SU-DHL-6 (cell line): Measurements from ENCODE around the gene GRK3.
"Not testable (repeated sequence)": the region's sequence is repeated elsewhere in the genome, so short reads cannot be mapped to it uniquely, and the experiment has no call there.

Experiments
- H2AFZ ChIP-seq: fragments of 200-600 bp; sonication (generic); 2 replicates; pipeline ENCODE4 v1.6.1; 2014; ENCODE audit warnings: low read depth, mild to moderate bottlenecking, moderate library complexity, mixed read lengths, antibody characterized with exemption, low read length; ENCODE audit not compliant: severe bottlenecking
- H3F3A ChIP-seq: fragments of 200-600 bp; shearing (Covaris generic); 2 replicates; pipeline ENCODE4 v1.6.0; 2016; ENCODE audit warnings: antibody characterized with exemption, mild to moderate bottlenecking; ENCODE audit not compliant: insufficient read depth
- H3K27ac ChIP-seq: fragments of 200-600 bp; sonication (generic); 2 replicates; pipeline ENCODE4 v1.5.1; 2016; ENCODE audit warnings: low read depth, mild to moderate bottlenecking, low read length, moderate library complexity, mixed read lengths
- H3K27me3 ChIP-seq: fragments of 200-600 bp; sonication (generic), shearing (Covaris generic); 2 replicates; pipeline ENCODE4 v1.6.0; 2014; ENCODE audit warnings: mild to moderate bottlenecking, low read length
- H3K36me3 ChIP-seq: fragments of 200-600 bp; sonication (generic); 2 replicates; pipeline ENCODE4 v1.6.1; 2014; ENCODE audit warnings: mild to moderate bottlenecking, low read length, mixed read lengths
- H3K4me2 ChIP-seq: fragments of 300-600, 200-600 bp; shearing (Covaris generic), sonication (generic); 2 replicates; pipeline ENCODE4 v1.6.0; 2014; ENCODE audit warnings: low read length, low read depth, mild to moderate bottlenecking; ENCODE audit not compliant: poor library complexity, severe bottlenecking
- H3K4me3 ChIP-seq: fragments of 200-600 bp; sonication (generic); 2 replicates; pipeline ENCODE4 v1.5.1; 2014; ENCODE audit warnings: antibody characterized with exemption, low read length, mild to moderate bottlenecking, mixed read lengths; ENCODE audit not compliant: insufficient read depth, poor library complexity, severe bottlenecking
- H3K79me2 ChIP-seq: fragments of 200-600 bp; sonication (generic); 2 replicates; pipeline ENCODE4 v1.6.1; 2014; ENCODE audit warnings: mild to moderate bottlenecking, low read length, moderate library complexity; ENCODE audit not compliant: insufficient read depth
- H3K9ac ChIP-seq: fragments of 200-600 bp; sonication (generic); 2 replicates; pipeline ENCODE4 v1.7.0; 2014; ENCODE audit warnings: mild to moderate bottlenecking, low read length
- H3K9me2 ChIP-seq: fragments of 200-600 bp; sonication (generic); replicated peaks from 2 replicates; pipeline ENCODE4 v1.6.1; 2014; ENCODE audit warnings: low read length; ENCODE audit not compliant: insufficient read depth
- H3K9me3 ChIP-seq: fragments of 200-600 bp; sonication (generic); 2 replicates; pipeline ENCODE4 v1.6.1; 2014; ENCODE audit warnings: low read length, mixed read lengths; ENCODE audit not compliant: insufficient read depth
- H4K20me1 ChIP-seq: fragments of 200-600 bp; sonication (generic); 2 replicates; pipeline ENCODE4 v1.6.1; 2014; ENCODE audit warnings: low read depth, mild to moderate bottlenecking, antibody characterized with exemption, low read length, moderate library complexity, mixed read lengths
- EZH2phosphoT487 ChIP-seq: fragments of 200-600 bp; sonication (generic), shearing (Covaris generic); conservative IDR thresholded peaks from 2 replicates; pipeline ENCODE4 v1.6.1; 2018; ENCODE audit warnings: mild to moderate bottlenecking, antibody characterized with exemption, low read length, moderate library complexity, mixed read lengths
- TF ChIP-seq, protein P1 (sequence below): fragments of 200-600 bp; sonication (generic); IDR thresholded peaks from one replicate; pipeline ENCODE4 v1.5.1; 2017; ENCODE audit warnings: antibody characterized with exemption, mild to moderate bottlenecking, low read length, moderate library complexity; ENCODE audit not compliant: insufficient read depth, poor library complexity, severe bottlenecking

Gene GRK3

GRCh38 chr22:25567251-25567675 lies 2.8 kb downstream of the GRK3 start:
- peaks cover 48% of the 10 kb centered on the region for H3K79me2 ChIP-seq

GRCh38 chr22:25568066-25568465 lies 3.6 kb downstream of the GRK3 start:
- H3K9me3 ChIP-seq, H3K27me3 ChIP-seq, H2AFZ ChIP-seq, H3K9me2 ChIP-seq, H3K4me3 ChIP-seq, H3K27ac ChIP-seq, H3K36me3 ChIP-seq, H3K4me2 ChIP-seq, H3K9ac ChIP-seq: not testable (repeated sequence)
- peaks cover 10% of the 10 kb centered on the region; the same call in 1 of the 2 replicates for H4K20me1 ChIP-seq
- H3K79me2 ChIP-seq = peaks cover 48% of the 10 kb centered on the region
- H3F3A ChIP-seq = peaks cover 12% of the 10 kb centered on the region

More at GRCh38 chr22:25567251-25567675, 2.8 kb downstream of the GRK3 start:
- no peaks in the 10 kb centered on the region for H3K9me2 ChIP-seq
- peak overlapping the region; percentile 8; the same call in 1 of the 2 replicates for H3K9ac ChIP-seq
- H3K4me3 ChIP-seq = peak overlapping the region; percentile 60
- H4K20me1 ChIP-seq = peaks cover 5% of the 10 kb centered on the region; the same call in 1 of the 2 replicates
- no peaks in the 10 kb centered on the region for H3K36me3 ChIP-seq
- TF ChIP-seq EZH2phosphoT487 = no peak
- TF ChIP-seq, protein P1, sequence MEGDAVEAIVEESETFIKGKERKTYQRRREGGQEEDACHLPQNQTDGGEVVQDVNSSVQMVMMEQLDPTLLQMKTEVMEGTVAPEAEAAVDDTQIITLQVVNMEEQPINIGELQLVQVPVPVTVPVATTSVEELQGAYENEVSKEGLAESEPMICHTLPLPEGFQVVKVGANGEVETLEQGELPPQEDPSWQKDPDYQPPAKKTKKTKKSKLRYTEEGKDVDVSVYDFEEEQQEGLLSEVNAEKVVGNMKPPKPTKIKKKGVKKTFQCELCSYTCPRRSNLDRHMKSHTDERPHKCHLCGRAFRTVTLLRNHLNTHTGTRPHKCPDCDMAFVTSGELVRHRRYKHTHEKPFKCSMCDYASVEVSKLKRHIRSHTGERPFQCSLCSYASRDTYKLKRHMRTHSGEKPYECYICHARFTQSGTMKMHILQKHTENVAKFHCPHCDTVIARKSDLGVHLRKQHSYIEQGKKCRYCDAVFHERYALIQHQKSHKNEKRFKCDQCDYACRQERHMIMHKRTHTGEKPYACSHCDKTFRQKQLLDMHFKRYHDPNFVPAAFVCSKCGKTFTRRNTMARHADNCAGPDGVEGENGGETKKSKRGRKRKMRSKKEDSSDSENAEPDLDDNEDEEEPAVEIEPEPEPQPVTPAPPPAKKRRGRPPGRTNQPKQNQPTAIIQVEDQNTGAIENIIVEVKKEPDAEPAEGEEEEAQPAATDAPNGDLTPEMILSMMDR = no peak
- H2AFZ ChIP-seq = no peak overlapping the region
- H3K4me2 ChIP-seq = peak overlapping the region; percentile 65
- no peaks in the 10 kb centered on the region for H3K9me3 ChIP-seq
- peaks cover 12% of the 10 kb centered on the region for H3F3A ChIP-seq
- H3K27me3 ChIP-seq = no peaks in the 10 kb centered on the region
- peak overlapping the region; percentile 40 for H3K27ac ChIP-seq

GRCh38 chr22:25569361-25569760 lies 4.9 kb downstream of the GRK3 start:
- Histone ChIP-seq H3K36me3 (no peaks in the 10 kb centered on the region), H3F3A (peaks cover 12% of the 10 kb centered on the region), H3K4me3 (no peak overlapping the region), H2AFZ (no peak overlapping the region), H3K27me3 (no peaks in the 10 kb centered on the region), H4K20me1 (peaks cover 11% of the 10 kb centered on the region; the same call in 1 of the 2 replicates), H3K27ac (no peak overlapping the region), H3K9me3 (no peaks in the 10 kb centered on the region), H3K4me2 (no peak overlapping the region), H3K9ac (no peak overlapping the region), H3K79me2 (peaks cover 48% of the 10 kb centered on the region), H3K9me2 (no peaks in the 10 kb centered on the region)
- TF ChIP-seq, protein P1 = no peak
- no peak for TF ChIP-seq EZH2phosphoT487

- H3K9ac ChIP-seq = no peak overlapping the region
- no peak overlapping the region for H3K4me2 ChIP-seq
- no peaks in the 10 kb centered on the region for H3K27me3 ChIP-seq
- H2AFZ ChIP-seq = no peak overlapping the region
- no peaks in the 10 kb centered on the region for H3K9me3 ChIP-seq
- no peak for TF ChIP-seq EZH2phosphoT487
- TF ChIP-seq, protein P1 = no peak
- peaks cover 50% of the 10 kb centered on the region for H3K79me2 ChIP-seq
- no peak overlapping the region for H3K4me3 ChIP-seq
- H3K27ac ChIP-seq = no peak overlapping the region
- H3F3A ChIP-seq = peaks cover 12% of the 10 kb centered on the region
- H3K9me2 ChIP-seq = no peaks in the 10 kb centered on the region
- peaks cover 12% of the 10 kb centered on the region; the same call in 1 of the 2 replicates for H4K20me1 ChIP-seq
- no peaks in the 10 kb centered on the region for H3K36me3 ChIP-seq
These were observed 5.5 kb downstream of the GRK3 start for GRCh38 chr22:25569983-25570382.
